Inferior parietal cortex (tissue), 1 donor: ENCODE measurements around the gene IRX4.
"Not testable (repeated sequence)": the region's sequence is repeated elsewhere in the genome, so short reads cannot be mapped to it uniquely, and the experiment has no call there.

Source experiments
- DNase-seq: peaks from one replicate; pipeline ENCODE4 v3.0.0-alpha.2; 2016; ENCODE audit errors: extremely low spot score

Gene IRX4

DNA sequence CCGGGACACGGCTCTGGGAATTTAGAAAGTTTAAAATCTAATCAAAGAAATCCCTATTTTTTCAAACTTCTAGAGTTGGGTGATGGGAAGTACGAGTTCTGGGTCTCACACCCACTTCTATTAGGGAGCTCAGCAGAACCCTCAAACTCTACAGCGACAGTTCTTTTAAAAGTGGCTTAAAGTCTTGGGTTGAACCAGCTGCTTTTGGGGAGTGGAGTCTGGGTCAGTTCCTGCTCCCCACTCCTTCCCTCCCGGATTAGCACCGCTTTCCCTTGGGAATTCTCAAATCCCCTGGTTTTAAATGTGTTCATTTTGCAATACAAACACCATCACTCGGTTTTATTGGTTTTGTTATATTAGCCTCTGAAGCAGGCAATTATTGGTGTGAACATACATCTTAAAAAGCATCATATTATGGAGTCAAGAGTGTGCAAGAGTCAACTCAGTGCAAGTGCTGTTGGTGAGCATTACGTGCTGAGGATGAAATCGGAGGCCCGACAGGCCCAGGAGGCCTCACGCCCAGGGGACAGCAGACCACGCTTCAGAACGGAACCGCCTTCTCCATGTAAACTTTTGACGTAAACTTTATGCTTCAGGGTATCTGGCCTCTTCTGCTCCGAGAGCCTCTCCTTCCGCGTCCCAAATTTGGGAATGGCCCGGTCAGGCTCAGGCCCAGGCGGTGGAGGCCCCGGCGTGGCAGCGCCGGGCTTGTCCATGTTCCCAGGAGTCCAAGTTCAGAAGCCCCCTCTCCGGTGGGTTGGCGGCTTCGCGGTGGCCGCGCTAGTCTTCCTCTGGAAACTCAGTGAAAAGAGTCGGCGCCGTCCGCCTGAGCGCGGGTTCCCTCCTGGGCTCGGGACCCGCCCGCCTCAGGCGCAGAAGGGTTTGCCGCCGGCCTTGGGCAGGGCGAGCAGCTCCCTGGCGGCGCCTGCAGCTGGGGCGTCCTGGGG is 5.3 kb downstream of the IRX4 start:
- DNase-seq, result no peak

DNA sequence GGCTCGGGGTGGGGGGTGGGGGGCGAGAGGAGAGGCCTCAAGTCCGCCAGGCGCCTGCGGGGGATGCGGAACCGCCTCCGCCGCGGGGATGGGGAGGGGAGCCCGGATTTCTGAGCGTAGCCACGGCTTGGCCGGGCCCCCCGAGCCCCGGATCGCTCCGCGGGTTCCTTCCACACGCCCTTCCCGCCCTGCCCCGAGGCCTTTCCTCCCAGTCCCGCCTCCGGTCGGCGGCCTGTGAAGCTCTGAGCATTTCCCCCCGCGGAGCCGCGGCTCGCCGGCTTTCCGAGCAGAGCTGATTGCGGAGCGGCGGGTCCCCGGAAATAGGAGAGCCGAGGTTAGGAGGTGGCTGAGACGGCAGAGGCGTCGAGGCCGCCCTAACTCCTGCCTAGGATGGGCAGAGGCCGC is 6.1 kb downstream of the IRX4 start:
- DNase-seq, result no peak

DNA sequence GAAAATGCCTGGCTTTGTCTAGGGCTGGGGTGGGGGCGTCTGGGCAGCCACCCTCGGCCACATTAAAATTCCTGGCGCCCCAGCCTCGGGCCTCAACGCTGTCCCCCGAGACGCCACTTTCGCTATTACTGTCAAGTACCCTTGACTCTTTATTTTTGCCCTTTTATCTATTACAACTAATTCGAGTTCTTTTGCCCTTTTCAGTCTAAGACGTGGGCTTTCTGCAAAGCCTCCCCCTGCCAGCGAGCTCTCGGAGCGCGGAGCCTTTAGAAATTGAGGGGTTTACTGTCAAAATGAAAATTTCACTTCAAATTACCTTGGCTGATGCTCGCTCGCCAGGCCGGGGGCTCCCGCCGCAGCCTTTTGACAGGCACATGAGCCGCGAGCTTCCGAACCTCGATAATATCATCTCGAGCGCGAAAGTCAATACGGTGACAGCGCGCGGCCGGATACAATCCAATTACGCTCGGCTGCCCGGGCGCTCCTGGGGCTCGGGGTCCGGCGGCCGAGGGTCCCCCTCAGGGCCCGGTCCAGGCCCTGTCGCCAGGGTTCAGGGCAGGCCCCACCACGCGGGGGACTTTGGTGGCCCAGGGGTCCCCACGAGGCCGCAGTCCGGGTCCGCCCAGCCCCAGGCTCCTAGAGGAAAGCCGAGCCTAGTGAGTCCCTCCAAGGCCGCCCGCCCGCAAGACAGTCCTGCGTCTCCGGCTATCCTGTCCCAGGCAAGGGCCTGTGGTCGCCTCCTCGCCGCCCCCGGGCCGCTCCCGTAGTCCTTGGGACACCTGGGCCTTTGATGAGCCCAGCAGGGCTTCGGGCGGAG is 6.7 kb downstream of the IRX4 start:
- DNase-seq, result no peak

DNA sequence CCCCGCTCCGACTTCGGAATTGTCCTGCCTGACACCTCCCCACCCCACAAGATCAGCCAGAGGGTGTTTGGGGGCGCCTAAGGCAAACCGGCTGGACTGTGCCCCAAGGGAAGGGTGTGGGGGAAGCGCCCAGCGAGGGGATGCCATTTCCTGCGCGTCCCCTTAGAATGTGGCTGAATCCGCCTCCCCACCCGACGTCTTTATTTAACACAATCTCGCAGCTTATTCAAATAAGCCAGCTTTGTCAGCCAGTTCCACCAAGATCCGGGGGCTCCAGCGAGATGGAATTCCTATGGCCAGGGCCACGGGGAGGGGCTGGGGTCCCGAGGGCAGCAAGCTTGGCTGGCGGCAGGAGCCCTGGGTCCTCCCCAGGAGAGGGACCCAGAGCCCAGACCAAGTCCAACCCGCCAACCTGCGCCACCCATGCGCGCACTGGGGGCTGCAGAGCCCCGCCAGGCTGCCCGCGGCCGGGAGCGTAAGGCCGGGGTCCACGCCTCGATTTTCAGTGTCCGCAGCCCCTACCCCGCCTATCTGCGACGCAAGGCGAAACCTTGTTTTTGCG is 7.4 kb downstream of the IRX4 start:
- DNase-seq, result no peak

DNA sequence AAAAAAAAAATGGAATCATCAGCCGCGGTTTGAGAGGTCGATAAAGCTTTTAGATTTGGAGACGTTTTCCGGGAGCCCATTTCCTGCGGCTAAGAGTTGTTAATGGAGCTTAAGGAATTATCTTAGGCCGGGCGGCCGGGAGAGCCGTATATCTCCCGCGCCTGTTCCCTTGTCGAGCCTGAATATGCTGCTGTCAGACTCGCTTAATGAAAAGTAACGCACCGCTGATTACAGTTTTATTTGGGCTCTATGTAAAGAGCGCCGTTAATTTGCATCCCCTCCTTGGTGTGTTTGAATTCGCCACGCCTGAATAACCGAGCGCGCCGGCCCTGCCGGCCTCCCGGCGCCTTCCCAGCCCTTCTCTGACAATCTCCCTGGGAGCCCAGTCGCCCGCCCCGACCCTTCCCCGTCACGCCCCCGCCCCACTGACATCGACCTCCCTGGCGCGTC is 7.9 kb downstream of the IRX4 start:
- no peak for DNase-seq

DNA sequence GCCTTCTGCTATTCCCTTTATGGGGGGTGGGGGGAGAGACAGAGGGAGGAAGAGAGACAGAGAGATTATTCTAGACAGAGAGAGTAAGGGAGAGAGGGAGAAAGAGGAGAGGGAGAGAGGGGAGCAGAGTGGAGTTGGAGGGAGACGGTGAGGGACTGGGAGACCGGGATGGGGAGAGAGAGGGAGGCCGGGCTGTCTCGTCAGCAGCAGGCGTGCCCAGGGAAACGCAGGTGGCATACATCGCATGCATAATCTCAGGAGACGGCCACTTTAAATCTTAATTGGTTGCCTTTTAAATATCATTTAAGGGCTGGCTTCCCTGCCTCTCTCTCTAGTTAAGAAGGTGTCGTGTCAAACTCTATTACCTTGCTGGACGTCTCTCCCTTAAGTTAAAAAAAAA is 8.4 kb downstream of the IRX4 start:
- no peak for DNase-seq

DNA sequence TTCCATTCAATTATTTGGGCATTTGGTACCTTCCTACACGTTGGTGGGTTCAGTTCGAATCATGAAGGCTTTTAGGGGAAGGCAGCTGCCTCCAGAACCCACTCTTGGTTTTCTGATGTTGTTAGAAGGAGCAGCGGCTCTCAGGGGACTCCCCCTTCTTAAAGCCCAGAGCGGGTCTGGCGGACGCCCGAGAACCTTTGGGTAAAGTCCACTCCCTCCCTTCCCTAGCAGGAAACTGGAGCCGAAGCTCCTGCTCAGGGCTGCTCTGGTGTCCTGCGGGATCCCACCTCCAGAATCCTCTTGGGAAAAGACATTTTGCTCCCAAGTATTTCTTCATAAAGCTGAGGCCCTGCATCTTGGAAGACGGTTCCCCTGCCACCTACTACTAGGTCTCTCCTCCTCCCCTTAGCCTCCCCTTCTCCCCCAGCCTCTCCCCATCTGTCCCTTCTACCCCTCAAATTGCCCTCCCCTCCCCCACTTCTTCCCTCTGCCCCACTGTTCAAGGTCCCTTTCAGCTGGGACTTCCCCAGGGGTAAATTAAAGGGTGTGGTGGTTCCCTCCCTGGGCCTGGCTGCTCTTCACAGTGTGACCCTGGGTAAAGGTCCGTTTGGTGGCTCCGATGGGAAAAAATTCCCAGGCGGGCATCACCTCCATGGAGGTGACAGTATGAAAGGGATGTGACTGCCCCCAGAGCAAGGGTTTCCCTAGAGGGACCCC is 9.3 kb downstream of the IRX4 start:
- DNase-seq, result no peak

DNA sequence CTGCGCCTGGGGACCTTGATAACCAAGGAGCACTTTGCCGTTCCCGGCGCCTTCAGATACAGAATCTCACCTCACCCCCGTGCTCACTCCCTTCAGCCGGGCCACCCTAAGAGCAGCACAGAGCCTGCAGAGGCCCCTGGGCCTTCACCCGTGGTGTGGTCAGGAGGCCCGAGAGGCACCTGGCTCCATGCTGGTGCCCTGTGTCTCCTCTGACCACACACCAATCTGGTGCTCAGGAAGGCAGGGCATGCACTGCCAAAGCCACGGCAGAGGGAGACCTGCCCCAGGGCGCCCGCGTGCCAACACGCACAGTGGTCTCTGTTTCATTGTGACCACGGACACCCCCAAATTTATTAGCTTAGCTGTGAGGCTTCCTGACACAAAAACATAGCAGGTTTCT is 11.3 kb downstream of the IRX4 start:
- no peak for DNase-seq

DNA sequence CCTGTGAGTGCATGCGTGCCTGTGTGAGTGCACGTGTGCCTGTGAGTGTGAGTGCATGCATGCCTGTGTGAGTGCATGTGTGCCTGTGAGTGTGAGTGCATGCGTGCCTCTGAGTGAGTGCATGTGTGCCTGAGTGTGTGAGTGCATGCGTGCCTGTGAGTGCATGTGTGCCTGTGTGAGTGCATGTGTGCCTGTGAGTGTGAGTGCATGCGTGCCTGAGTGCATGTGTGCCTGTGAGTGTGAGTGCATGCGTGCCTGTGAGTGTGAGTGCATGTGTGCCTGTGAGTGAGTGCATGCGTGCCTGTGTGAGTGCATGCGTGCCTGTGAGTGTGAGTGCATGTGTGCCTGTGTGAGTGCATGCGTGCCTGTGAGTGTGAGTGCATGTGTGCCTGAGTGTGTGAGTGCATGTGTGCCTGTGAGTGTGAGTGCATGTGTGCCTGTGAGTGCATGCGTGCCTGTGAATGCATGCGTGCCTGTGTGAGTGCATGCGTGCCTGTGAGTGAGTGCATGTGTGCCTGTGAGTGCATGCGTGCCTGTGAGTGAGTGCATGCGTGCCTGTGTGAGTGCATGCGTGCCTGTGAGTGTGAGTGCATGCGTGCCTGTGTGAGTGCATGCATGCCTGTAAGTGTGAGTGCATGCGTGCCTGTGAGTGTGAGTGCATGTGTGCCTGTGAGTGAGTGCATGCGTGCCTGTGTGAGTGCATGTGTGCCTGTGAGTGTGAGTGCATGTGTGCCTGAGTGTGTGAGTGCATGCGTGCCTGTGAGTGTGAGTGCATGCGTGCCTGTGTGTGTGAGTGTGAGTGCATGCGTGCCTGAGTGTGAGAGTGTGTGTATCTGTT is 12.1 kb downstream of the IRX4 start:
- DNase-seq, result not testable (repeated sequence)

DNA sequence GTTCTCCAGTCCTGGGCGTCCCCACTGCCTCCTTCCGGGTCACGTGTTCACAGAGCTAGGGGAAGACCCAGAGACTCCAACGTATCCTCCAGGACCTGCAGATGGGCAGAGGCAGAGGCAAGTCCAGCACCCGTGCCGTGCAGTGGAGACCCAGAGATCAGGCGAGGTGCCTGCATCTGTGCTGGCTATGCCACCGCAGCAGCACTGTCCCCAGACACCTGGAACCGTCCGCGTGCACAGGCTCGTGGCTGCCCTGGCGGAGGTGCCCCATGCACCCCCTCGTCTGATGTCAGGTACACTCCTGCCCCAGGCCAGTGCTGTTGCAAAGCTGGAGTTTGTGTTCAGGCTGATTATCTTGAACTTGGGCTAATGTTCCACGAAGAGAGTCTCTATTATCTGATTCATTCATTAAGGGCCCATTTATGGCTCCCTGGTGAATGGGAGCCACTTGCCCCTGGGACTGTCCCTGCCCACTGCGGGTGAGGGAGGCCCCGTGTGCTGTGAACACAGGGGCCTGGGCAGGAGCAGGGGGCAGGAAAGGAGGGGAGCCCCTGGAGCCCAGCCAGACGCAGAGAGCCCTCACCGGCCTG is 13.7 kb downstream of the IRX4 start:
- DNase-seq, result no peak

DNA sequence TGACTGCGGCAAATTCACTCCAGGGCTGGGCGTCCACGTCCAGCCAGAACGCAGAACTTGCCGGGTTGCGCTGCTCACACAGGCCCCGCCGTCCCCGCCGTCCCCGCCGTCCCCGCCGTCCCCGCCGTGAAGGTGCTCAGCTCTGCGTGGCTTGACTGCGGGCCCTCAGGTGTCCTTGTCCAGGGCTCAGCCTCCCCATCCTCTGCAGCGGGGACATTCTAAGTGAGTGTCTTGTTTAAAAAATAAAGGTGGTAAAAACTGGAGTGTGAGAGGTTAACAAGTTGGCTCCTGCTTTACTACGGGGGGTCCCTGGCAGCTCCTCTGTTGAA is 14.9 kb downstream of the IRX4 start:
- no peak for DNase-seq

DNA sequence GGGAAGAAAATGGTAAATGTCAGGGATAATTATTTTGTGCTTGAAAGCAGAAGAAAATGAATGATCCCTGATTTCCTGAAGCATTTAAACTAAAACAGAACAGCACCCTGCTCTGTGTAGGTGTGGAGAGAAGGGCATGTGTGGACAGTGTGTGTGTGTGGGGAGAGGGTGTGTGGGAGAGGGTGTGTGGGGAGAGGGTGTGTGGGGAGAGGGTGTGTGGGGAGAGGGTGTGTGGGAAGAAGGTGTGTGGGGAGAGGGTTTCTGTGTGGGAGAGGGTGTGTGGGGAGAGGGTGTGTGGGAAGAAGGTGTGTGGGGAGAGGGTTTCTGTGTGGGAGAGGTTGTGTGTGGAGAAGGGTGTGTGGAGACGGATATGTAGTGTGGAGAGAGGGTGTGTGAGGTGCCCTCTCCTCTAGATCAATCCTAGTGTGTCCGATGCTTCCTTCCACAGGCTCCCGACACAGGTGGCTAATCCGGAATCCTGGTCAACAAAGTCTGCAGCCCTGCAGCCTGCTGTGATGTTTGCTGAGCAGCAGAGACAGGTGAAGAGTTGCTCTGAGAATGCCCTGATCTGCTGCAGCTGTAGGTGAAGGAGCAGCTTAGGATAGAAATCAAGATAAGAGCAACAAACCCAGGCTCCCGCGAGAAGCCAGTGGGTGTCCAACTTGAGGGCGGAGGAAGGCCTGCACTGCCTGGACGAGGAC is 15.5 kb downstream of the IRX4 start:
- DNase-seq, result no peak

DNA sequence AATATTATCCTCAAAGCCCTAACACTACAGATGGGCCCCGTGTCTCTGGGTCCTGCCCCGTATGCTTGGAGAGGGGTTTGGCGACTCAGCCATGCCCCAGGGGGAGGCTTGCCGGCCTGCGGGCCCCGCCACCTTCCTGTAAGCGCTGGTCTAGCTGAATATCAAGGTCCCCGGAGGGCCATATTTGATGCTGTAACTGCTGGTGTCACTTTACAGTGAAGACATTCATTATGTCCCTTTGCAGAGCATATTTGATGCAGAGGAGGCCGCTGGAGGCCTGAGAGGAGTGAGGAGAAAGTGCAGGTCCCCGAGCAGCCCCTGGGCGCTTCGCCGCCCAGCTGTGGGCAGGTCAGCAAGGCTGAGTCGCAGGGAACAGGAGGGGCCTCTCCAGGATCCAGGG is 16.8 kb downstream of the IRX4 start:
- DNase-seq, result no peak

DNA sequence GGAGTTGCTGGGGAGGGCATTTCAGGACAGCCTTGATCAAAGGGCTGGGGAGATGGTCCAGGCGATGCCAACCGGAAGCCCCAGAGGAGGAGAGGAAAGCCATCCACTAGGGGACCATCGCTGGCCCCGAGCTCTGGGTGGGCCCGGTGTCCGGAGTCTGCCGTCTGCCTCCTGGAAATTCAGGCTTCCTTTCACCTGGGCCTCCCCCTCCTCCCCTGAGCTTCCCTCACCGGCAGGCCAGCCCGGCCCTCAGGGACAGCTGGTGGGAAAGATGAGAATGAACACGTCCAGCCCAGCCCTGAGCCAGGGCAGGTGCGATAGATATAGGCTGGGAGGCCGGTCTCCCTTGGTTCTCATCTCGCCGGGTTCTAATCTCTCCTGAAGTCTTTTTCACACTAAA is 17.2 kb downstream of the IRX4 start:
- DNase-seq, result no peak

DNA sequence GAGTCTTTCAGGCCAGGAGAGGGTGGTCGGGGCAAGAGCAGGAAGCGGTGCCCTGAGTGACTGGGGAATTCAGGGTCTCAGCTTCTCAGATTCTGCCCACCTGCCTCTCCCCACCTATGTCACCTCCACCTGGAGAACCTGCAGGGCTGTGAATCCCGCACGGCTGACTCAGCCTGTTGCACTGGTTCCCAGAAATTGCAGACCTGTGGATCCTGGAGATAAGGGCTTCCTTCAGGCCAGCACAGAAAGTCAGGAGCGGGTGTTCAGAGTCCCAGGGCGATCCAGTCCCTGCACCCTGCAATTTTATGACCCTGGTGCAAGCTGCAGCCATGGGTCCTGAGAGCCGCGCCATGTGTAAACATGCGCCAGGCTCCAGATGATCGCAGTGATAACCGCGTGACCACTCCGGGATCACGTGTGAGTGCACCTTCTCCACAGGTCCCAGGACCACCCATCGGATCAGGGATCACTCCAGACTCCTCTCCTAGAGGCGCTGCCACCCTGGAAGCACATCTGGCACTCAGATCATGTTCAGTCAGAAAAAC is 17.8 kb downstream of the IRX4 start:
- DNase-seq, result no peak

DNA sequence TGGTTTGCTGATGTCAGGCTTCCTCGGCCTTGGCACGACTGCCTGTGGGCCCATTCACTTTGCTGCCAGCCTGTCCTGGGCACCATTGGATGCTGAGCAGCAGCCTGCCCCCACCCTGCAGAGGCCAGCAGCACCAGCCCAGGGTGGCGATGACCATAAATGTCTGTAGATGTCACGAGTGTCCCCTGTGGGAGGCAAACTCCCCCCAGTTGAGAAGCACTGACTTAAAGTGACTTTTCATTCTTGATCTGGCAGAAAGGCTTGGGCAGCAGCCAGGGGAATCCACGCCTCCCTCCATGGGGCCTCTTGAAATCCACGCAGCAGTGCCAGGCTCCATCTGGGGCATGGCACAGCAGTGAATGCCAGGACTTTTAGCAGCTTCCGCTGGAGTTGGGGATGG is 21.8 kb downstream of the IRX4 start:
- no peak for DNase-seq

DNA sequence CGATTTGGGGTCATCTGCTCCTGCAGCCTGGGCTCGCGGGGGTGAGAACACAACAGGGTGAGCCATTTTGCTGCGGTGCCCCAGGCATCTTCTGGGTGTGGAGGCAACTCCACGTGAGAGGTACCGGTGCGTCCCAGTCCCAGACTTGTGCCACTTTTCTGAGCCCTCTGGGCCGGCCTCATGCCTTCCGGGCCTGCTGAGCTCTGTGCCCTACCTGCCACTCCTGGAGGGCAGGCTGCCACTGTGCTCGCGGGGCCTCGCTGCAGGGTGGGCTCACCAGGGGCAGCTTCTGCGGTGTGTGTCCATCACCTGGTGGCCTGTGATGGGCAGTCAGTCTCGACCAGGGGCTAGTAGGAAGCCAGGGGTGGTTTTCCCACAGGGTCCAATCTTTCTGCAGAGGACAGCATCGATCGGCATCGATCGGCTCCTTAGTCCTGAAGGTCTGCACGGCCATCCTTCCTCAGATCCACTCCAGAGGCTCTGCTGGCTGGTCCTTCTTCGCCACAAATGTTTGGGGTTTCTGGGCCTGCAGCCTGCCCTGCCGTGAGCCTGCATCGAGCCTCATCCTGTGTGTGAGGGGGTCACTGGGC is 22.6 kb downstream of the IRX4 start:
- DNase-seq, result no peak

DNA sequence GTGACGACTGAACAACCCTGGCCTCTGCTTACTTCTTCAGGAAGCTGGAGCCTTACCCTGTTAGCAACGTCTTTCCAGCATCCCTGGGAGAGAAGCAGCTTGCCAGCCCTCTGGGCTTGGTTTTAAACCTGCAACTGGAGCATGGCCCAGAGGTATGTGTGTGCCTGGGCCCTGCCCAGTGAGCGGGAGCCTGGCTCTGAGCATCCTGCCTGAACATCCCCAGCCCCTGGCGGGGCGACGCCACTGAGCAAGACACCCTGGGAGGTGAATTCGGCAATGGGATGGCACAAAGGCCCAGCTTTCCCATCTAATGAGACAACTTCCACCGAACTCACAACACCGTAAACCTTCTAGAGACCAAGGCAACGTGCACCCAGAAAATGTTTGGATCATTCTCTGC is 23.6 kb downstream of the IRX4 start:
- no peak for DNase-seq

DNA sequence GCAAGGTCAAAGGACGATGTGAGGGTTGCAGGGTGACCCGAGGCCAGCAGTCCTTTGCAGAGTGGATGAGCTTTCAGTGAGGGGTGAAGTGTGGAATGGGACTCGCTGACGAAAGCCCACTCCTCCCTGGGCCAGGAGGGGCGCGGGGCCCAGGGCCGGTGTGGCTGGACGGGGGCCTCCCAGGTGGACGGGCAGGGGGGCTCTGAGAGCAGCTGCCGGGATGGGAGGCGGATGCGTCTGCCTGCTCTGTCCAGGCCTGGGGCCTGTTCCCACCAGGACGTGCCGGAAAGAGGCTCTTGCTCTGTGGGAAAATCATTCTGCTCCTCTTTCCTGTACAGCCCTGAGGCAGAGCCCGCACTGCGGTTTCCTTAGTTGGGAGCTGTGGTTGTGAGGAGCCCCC is 24.3 kb downstream of the IRX4 start:
- no peak for DNase-seq

DNA sequence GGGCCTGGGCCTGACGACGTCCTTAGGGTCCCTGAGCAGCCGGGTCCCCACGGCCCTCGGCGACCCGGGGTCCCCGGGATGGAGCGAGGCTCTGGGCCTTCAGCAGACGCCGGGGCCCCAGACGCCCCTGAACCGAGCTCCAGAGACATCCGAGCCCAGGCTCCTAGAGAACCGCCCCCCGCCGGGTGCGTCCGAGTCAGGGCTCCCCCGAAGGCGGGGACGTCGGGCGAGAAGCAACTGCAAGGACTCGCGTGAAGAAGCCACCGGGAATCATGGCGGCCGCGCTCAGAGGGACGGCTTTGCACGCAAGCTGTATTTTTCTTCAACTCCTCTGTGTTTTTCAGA is 25.5 kb downstream of the IRX4 start:
- DNase-seq, result no peak
